ENCODE data around the gene SIM2. TPM values are rescaled to one million over a fixed set of nuclear protein-coding genes. Genes with fewer than 3 reads are reported as not detected.

The SIM2 gene
- total RNA-seq, 2 donors from 2014 or later: not detected

GRCh38 chr21:36721817-36722216 is 22.9 kb downstream of the SIM2 start:
- H3K9me3 ChIP-seq (ENCODE audit: control insufficient read depth, low read length, poor library complexity, severe bottlenecking): no peaks in the 10 kb centered on the region
- no peak overlapping the region for H3K27ac Mint-ChIP-seq
- ATAC-seq (no peak), DNase-seq (no peak)
- no peaks in the 10 kb centered on the region for H3K4me1 Mint-ChIP-seq
- peaks cover 61% of the 10 kb centered on the region for H3K27me3 Mint-ChIP-seq
- H3K4me3 Mint-ChIP-seq: no peak overlapping the region
- H3K36me3 Mint-ChIP-seq (ENCODE audit: low read depth): no peaks in the 10 kb centered on the region

GRCh38 chr21:36722370-36723368 is 23.8 kb downstream of the SIM2 start:
- peaks cover 3% of the 10 kb centered on the region for H3K4me1 Mint-ChIP-seq
- no peaks in the 10 kb centered on the region for H3K36me3 Mint-ChIP-seq (ENCODE audit: low read depth)
- no peak overlapping the region for H3K4me3 Mint-ChIP-seq
- H3K27ac Mint-ChIP-seq: no peak overlapping the region
- ATAC-seq (no peak), DNase-seq (no peak)
- H3K27me3 Mint-ChIP-seq: peaks cover 68% of the 10 kb centered on the region
- no peaks in the 10 kb centered on the region for H3K9me3 ChIP-seq (ENCODE audit: control insufficient read depth, low read length, poor library complexity, severe bottlenecking)

- H3K4me1 Mint-ChIP-seq: peaks cover 3% of the 10 kb centered on the region
- peaks cover 71% of the 10 kb centered on the region for H3K27me3 Mint-ChIP-seq
- no peak overlapping the region for H3K27ac Mint-ChIP-seq
- H3K4me3 Mint-ChIP-seq: no peak overlapping the region
- no peaks in the 10 kb centered on the region for H3K9me3 ChIP-seq (ENCODE audit: control insufficient read depth, low read length, poor library complexity, severe bottlenecking)
- ATAC-seq (no peak), DNase-seq (no peak)
- H3K36me3 Mint-ChIP-seq (ENCODE audit: low read depth): no peaks in the 10 kb centered on the region
Measured at GRCh38 chr21:36723371-36723881, 24.5 kb downstream of the SIM2 start.

GRCh38 chr21:36724660-36725059 is 25.7 kb downstream of the SIM2 start:
- H3K27ac Mint-ChIP-seq: no peak overlapping the region

GRCh38 chr21:36725793-36726386 is 27.0 kb downstream of the SIM2 start:
- Mint-ChIP-seq H3K27me3 (peaks cover 61% of the 10 kb centered on the region), H3K4me3 (no peak overlapping the region), H3K4me1 (peaks cover 3% of the 10 kb centered on the region), H3K36me3 (ENCODE audit: low read depth) (no peaks in the 10 kb centered on the region), H3K27ac (no peak overlapping the region)
- DNase-seq (no peak), ATAC-seq (no peak)
- no peaks in the 10 kb centered on the region for H3K9me3 ChIP-seq (ENCODE audit: control insufficient read depth, low read length, poor library complexity, severe bottlenecking)

More at GRCh38 chr21:36724660-36725059, 25.7 kb downstream of the SIM2 start:
- Mint-ChIP-seq H3K27me3 (peaks cover 68% of the 10 kb centered on the region), H3K4me1 (peaks cover 3% of the 10 kb centered on the region), H3K4me3 (no peak overlapping the region), H3K36me3 (ENCODE audit: low read depth) (no peaks in the 10 kb centered on the region)
- no peaks in the 10 kb centered on the region for H3K9me3 ChIP-seq (ENCODE audit: control insufficient read depth, low read length, poor library complexity, severe bottlenecking)
- no peak for DNase-seq
- no peak for ATAC-seq

- peaks cover 54% of the 10 kb centered on the region for H3K27me3 Mint-ChIP-seq
- H3K36me3 Mint-ChIP-seq (ENCODE audit: low read depth): no peaks in the 10 kb centered on the region
- H3K27ac Mint-ChIP-seq: no peak overlapping the region
- no peak overlapping the region for H3K4me3 Mint-ChIP-seq
- peaks cover 3% of the 10 kb centered on the region for H3K4me1 Mint-ChIP-seq
- no peak for ATAC-seq
- no peak for DNase-seq
- no peaks in the 10 kb centered on the region for H3K9me3 ChIP-seq (ENCODE audit: control insufficient read depth, low read length, poor library complexity, severe bottlenecking)
Measured at GRCh38 chr21:36727866-36728265, 29.0 kb downstream of the SIM2 start.

GRCh38 chr21:36728371-36729111 is 29.6 kb downstream of the SIM2 start:
- H3K9me3 ChIP-seq (ENCODE audit: control insufficient read depth, low read length, poor library complexity, severe bottlenecking): no peaks in the 10 kb centered on the region
- Mint-ChIP-seq H3K4me3 (no peak overlapping the region), H3K4me1 (peaks cover 3% of the 10 kb centered on the region), H3K27ac (no peak overlapping the region), H3K27me3 (peaks cover 48% of the 10 kb centered on the region), H3K36me3 (ENCODE audit: low read depth) (no peaks in the 10 kb centered on the region)
- no peak for ATAC-seq
- DNase-seq: no peak

GRCh38 chr21:36729310-36729970 is 30.5 kb downstream of the SIM2 start:
- H3K4me1 Mint-ChIP-seq: peaks cover 3% of the 10 kb centered on the region
- no peaks in the 10 kb centered on the region for H3K36me3 Mint-ChIP-seq (ENCODE audit: low read depth)
- ATAC-seq (no peak), DNase-seq (no peak)
- H3K27me3 Mint-ChIP-seq: peaks cover 39% of the 10 kb centered on the region
- H3K27ac Mint-ChIP-seq: no peak overlapping the region
- H3K9me3 ChIP-seq (ENCODE audit: control insufficient read depth, low read length, poor library complexity, severe bottlenecking): no peaks in the 10 kb centered on the region
- no peak overlapping the region for H3K4me3 Mint-ChIP-seq

- H3K4me3 Mint-ChIP-seq: no peak overlapping the region
- no peak for ATAC-seq
- no peaks in the 10 kb centered on the region for H3K9me3 ChIP-seq (ENCODE audit: control insufficient read depth, low read length, poor library complexity, severe bottlenecking)
- H3K27me3 Mint-ChIP-seq: peaks cover 40% of the 10 kb centered on the region
- no peak for DNase-seq
- H3K27ac Mint-ChIP-seq: no peak overlapping the region
- peaks cover 3% of the 10 kb centered on the region for H3K4me1 Mint-ChIP-seq
- H3K36me3 Mint-ChIP-seq (ENCODE audit: low read depth): no peaks in the 10 kb centered on the region
Measured at GRCh38 chr21:36730291-36731281, 31.7 kb downstream of the SIM2 start.

GRCh38 chr21:36732217-36732616 is 33.3 kb downstream of the SIM2 start:
- Mint-ChIP-seq H3K4me3 (no peak overlapping the region), H3K27me3 (peaks cover 48% of the 10 kb centered on the region), H3K36me3 (ENCODE audit: low read depth) (no peaks in the 10 kb centered on the region)

GRCh38 chr21:36732761-36733160 is 33.8 kb downstream of the SIM2 start:
- ATAC-seq (no peak), DNase-seq (no peak)
- no peaks in the 10 kb centered on the region for H3K9me3 ChIP-seq (ENCODE audit: control insufficient read depth, low read length, poor library complexity, severe bottlenecking)
- Mint-ChIP-seq H3K36me3 (ENCODE audit: low read depth) (no peaks in the 10 kb centered on the region), H3K27ac (no peak overlapping the region), H3K4me3 (no peak overlapping the region), H3K27me3 (peaks cover 42% of the 10 kb centered on the region), H3K4me1 (no peaks in the 10 kb centered on the region)

More at GRCh38 chr21:36732217-36732616, 33.3 kb downstream of the SIM2 start:
- H3K27ac Mint-ChIP-seq: no peak overlapping the region
- DNase-seq (no peak), ATAC-seq (no peak)
- no peaks in the 10 kb centered on the region for H3K9me3 ChIP-seq (ENCODE audit: control insufficient read depth, low read length, poor library complexity, severe bottlenecking)
- H3K4me1 Mint-ChIP-seq: peaks cover 3% of the 10 kb centered on the region

- peaks cover 37% of the 10 kb centered on the region for H3K27me3 Mint-ChIP-seq
- DNase-seq: no peak
- no peaks in the 10 kb centered on the region for H3K36me3 Mint-ChIP-seq (ENCODE audit: low read depth)
- no peak for ATAC-seq
- no peak overlapping the region for H3K4me3 Mint-ChIP-seq
- no peak overlapping the region for H3K27ac Mint-ChIP-seq
- no peaks in the 10 kb centered on the region for H3K9me3 ChIP-seq (ENCODE audit: control insufficient read depth, low read length, poor library complexity, severe bottlenecking)
- H3K4me1 Mint-ChIP-seq: no peaks in the 10 kb centered on the region
Measured at GRCh38 chr21:36733857-36734256, 34.9 kb downstream of the SIM2 start.

Measured in T-helper 17 cell (primary cell).